B cell (primary cell): ENCODE data around the gene ARHGEF38.

Experiments used
- EZH2 ChIP-seq: IDR thresholded peaks from 2 replicates; pipeline ENCODE4 v1.6.1; 2012; ENCODE audit warnings: borderline replicate concordance, low read depth, mild to moderate bottlenecking, moderate library complexity, low read length; ENCODE audit not compliant: insufficient read depth, poor library complexity, severe bottlenecking
- TF ChIP-seq, protein P1 (sequence below): fragments of 200-600 bp; IDR thresholded peaks from one replicate; pipeline ENCODE4 v1.8.0; 2022; ENCODE audit warnings: antibody characterized with exemption, mild to moderate bottlenecking

DNA sequence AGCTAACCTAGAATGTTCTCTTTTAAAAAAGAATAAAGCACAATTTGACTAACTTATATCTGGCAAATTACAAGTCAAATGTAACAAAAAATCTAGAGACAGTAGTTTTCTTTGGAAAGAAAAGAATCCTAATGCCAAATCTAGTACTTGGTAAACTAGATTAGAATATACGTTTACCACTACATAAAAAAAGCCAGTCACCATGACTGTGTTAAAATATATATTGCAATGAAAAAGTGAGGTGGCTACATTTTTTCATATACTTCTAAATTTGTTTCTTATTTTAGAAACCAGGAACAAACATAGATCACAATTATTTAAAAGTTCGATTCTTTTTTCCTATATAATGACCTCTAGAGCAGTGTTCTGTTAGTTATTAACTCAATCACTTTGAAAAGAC is 48.9 kb upstream of the ARHGEF38 start:
- TF ChIP-seq, protein P1, sequence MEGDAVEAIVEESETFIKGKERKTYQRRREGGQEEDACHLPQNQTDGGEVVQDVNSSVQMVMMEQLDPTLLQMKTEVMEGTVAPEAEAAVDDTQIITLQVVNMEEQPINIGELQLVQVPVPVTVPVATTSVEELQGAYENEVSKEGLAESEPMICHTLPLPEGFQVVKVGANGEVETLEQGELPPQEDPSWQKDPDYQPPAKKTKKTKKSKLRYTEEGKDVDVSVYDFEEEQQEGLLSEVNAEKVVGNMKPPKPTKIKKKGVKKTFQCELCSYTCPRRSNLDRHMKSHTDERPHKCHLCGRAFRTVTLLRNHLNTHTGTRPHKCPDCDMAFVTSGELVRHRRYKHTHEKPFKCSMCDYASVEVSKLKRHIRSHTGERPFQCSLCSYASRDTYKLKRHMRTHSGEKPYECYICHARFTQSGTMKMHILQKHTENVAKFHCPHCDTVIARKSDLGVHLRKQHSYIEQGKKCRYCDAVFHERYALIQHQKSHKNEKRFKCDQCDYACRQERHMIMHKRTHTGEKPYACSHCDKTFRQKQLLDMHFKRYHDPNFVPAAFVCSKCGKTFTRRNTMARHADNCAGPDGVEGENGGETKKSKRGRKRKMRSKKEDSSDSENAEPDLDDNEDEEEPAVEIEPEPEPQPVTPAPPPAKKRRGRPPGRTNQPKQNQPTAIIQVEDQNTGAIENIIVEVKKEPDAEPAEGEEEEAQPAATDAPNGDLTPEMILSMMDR, result no peak
- no peak for TF ChIP-seq EZH2
